ENCODE measurements around the gene FAM53A.

Gene FAM53A

GRCh38 chr4:1591107-1591506 lies 93.0 kb downstream of the FAM53A start:
- no peak for DNase-seq (ENCODE audit: low spot score)

- DNase-seq (ENCODE audit: low spot score) = no peak
Observed at GRCh38 chr4:1590244-1590643, 93.9 kb downstream of the FAM53A start.

All from CD4-positive, alpha-beta T cell treated with Interleukin-6 at 100 ng/mL for 8 hours (primary cell).